IPS-NIHi7 (cell line): ENCODE data around the gene DDX51.
A peak's percentile ranks its signal among the peaks of the same experiment; 100 is the strongest.
"Not testable (repeated sequence)": the region's sequence is repeated elsewhere in the genome, so short reads cannot be mapped to it uniquely, and the experiment has no call there.

ENCODE experiments used
- DNase-seq: peaks from one replicate; pipeline ENCODE4 v3.0.0; 2012; ENCODE audit warnings: mixed read lengths; ENCODE audit errors: extremely low spot score

Gene DDX51

GRCh38 chr12:132154941-132155770 lies 11.0 kb upstream of the DDX51 start:
- no peak for DNase-seq

GRCh38 chr12:132154341-132154761 lies 10.2 kb upstream of the DDX51 start:
- DNase-seq: no peak

DNA sequence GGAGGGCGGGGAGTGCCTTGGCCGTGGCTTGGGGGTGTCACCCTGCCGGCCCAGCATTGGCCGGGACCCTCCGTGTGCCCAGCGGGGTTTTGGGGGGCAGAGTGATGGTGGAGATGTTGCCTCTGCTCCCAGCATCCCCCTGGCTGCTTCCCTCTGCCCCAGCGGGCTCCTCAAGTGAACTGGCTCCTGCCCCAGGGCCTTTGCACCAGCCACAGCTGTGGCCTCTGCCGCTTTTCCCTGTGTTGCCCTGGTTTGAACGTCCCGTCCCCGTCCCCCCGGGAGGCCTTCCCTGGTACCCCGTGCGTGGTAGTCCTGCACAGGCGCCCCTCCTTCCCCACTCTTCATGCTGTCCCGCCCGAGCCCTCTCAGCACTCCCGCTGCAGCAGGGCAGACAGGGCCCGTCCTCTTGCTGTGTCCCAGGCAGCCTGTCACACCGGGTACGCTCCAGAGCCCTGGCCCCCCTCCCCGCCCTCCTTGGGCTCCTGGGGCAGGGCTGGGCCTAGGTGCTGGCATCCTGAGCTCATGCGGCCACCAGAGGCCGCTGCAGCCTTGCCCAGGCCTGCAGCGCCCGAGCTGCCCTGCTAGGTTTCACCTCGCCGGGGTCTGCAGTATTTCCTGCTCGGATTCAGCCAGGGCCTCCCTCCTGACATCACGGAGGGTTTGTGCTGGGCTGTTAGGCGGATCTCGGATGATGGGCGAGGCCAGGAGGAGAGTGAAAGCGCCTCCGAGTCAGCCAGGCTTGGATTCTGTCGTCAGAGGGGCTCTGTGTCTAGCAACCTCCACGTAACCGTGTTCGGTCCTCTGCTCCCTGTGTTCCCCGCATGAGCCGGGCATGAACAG lies 9.6 kb upstream of the DDX51 start:
- DNase-seq: peak; percentile 97

GRCh38 chr12:132152953-132153352 lies 8.8 kb upstream of the DDX51 start:
- no peak for DNase-seq

DNA sequence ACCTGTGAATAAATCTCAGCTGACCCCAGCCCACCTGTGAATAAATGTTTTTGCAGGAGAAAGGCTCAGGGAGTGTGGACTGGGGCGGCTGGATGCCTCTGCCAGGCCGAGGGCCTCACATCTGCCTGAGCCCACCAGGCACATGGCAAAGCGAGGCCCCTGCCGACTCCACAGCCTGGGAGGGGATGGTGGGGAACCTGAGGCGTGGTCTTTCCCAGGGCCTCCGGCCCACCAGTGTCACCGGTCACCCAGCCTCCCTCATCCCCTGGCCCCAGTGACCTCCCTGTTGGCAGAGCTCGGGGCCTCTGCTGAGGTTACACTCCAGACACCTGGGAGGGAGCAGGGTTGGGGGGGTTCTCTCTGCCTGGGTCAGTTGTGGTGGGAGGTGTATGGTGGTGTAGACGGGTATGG lies 8.3 kb upstream of the DDX51 start:
- DNase-seq: no peak

GRCh38 chr12:132151766-132152410 lies 7.8 kb upstream of the DDX51 start:
- no peak for DNase-seq

GRCh38 chr12:132151145-132151765 lies 7.1 kb upstream of the DDX51 start:
- no peak for DNase-seq

DNA sequence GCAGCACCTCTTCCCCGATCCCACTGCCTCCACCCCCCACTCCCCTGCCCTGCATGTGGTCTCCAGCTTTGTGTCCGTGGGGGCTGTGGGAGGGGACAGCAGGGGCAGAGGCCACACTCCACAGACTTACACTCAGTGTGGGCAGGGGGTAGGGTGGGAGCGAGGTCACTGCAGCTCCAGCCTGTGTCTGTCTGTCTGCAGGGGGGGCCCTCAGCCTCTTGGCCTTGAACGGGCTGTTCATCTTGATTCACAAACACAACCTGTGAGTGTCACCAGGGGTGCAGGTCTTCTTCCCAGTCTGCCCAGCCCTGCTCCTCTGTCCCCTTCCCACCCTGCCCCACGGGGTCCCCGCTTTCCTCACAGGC lies 6.6 kb upstream of the DDX51 start:
- no peak for DNase-seq

DNA sequence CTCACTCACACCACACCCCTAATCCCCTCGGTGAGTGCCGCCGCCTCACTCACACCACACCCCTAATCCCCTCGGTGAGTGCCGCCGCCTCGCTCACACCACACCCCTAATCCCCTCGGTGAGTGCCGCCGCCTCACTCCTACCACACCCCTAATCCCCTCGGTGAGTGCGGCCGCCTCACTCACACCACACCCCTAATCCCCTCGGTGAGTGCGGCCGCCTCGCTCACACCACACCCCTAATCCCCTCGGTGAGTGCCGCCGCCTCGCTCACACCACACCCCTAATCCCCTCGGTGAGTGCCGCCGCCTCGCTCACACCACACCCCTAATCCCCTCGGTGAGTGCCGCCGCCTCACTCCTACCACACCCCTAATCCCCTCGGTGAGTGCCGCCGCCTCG lies 5.4 kb upstream of the DDX51 start:
- DNase-seq: not testable (repeated sequence)

- no peak for DNase-seq
These were observed 4.4 kb upstream of the DDX51 start for GRCh38 chr12:132148368-132149045.

DNA sequence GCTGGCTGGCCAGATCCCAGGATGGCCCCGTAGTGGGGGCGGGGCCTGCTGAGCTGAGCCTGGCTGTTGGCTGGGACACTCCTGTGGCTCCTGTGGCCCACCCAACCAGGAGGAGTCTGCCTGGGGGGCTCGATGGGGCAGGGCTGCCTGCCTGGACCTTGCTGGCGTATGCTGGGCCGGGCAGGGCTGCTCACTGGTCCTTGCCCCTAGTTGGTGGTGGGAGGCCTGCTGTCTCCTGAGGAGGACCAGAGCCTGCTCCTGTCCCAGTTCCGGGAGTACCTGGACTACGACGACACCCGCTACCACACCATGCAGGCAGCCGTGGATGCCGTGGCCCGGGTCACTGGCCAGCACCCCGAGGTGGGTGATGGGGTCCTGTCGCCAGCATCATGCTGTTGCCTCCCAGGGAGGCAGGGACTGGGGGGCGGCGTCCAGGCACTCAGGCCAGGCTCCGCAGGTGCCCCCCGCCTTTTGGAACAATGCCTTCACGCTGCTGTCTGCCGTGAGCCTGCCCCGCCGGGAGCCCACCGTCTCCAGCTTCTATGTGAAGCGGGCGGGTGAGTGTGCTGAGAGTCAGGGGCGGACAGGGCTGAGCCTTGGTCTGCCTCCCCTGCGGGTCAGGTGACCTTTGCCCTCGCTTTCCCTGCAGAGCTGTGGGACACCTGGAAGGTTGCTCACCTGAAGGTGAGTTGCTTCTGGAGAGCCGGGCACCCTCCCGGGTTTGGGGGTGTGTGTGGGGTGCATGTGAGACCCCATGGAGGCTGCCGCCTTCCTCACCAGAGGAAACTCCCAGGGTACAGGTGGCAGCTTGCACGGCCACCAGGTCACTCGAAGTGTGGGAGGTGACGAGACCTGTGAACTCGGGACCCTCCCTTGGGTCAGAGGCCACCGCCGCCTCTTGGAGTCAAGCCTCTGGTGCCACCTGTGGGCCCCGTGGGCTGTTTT lies 3.6 kb upstream of the DDX51 start:
- DNase-seq: no peak

- no peak for DNase-seq
These were observed 2.8 kb upstream of the DDX51 start for GRCh38 chr12:132146772-132147422.

GRCh38 chr12:132146098-132146497 lies 2.0 kb upstream of the DDX51 start:
- no peak for DNase-seq

DNA sequence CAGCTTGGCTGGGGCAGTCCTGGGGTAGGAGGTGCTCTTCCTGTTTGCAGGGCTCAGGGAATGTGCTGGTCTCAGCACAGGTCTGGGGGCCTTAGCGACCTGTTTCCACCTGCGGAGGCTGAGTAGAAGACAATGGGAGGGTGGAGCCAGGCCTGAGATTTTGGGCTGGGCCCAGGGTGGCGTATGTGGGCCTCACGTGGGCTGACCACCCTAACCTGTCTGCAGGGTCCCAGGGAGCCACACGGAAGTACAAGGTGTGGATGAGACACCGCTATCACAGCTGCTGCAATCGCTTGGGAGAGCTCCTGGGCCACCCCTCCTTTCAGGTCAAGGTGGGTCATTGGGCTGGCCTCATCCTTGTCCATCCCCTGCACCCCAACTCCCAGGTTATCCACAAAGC lies 1.2 kb upstream of the DDX51 start:
- no peak for DNase-seq

DNA sequence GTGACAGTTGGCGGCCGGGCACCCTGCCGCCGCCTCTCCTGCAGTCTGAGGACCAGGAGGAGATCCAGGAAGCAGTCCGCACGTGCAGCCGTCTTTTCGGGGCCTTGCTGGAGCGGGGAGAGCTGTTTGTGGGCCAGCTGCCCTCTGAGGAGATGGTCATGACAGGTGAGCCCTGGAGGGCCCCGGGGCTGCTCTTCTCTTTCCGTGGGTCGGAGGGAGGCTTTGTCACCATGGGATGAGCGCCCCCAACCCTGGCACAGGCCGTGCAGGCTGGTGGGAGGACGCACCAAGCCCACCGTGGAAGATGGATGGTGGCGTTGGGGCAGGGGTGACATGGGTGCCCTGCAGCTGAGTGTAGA lies 670 bp upstream of the DDX51 start:
- DNase-seq: no peak

DNA sequence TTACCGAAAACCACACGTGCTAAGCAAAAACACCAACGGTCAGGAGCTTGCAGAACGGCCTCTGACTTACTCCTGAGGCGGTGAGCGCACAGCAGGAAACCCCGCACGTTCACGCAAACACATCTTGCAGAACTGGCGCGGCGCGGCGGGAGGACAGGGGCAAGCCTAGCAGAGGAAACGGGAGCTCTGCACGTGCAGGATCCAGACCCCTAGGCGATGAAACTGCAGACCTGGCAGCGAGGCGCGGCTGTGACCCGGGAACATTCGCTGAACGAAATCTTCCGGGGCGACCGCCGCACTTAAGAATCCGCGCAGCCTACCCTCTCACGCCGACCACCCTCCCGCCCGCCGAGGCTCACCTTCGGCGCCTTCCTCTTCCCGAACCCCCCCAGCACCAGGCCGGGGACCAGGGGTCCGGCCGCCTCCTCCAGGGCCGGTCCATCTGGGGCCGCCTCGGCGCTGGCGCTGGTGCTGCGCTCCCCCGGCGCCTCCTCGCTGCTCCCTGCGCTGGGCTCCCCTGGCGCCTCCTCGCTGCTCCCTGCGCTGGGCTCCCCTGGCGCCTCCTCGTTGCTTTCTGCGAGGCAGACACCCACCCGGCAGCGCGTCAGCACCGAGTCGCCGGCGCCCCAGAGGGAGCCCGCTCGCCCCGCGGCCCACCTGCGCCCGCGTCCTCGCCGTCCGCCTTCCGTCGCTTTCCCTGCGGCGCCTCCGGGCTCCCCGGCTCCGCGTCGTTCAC lies 615 bp downstream of the DDX51 start:
- no peak for DNase-seq

DNA sequence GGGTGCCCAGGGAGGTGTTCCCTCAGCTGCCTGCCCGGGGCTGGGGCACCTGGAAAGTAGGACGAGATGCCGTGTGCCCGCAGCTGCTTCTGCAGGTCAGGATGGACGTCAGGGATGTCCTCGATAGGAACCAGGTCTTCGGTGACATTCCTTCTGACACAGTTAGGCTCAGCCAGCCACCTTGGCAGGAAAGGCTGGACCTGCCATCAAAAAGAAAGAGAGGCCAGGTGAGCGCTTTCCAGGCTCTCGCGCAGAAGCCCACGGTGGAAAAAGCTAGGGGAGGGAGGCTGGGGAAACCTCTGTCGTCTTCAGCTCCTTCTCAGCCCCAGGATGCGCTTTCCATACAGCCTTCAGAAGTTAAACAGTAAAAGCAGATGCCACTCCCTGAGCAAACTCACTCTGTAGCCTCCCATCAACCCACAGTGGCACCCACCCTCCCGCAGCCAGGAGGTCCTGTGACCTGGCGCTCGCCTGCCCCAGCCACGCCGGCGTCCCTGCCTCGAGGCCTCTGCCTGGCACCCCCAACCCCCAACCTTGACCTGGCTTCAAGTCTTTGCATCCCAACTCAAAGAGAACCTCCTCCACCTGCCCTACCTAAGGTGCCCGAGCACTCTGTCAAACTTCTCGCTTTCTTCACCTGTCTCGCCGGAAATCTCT lies 1.3 kb downstream of the DDX51 start:
- DNase-seq: no peak

DNA sequence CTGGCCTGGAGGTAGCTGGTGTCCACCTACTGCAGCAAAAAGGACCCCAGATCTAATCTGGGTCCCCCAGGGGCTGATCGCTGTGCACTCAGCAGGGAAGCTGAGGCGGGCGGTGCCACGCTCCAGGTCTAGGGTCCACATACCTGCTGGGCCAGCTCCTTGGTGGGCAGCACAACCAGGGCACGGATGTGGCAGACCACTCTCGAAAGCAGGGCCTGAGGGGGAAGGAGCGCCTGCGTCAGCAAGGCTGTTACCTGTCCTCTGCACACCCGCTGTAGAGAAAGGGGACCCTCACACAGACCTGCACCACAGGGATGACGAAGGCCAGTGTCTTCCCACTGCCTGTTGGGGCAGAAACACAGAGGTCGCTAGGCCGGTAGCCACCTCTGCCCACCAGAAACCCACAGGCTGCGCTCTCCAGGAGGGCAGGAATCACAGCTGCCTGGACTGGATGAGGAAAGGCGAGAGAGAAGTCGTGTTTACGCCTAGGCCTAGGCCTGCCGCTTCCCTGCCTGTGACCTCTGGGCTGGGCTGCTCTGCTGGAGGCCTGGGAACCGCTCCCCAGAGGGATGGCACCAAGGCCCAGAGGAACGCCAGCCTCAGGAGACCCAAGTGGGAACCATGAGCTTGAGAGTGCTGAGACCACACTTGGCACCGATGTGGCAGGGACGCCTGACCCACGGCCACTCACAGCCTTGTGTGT lies 2.0 kb downstream of the DDX51 start:
- DNase-seq: no peak
